Brain microvascular endothelial cell (primary cell): ENCODE results near the gene NPY2R.

ENCODE experiments used
- DNase-seq: peaks from one replicate; pipeline ENCODE4 v3.0.0-alpha.2; 2020
- H3K27ac ChIP-seq: fragments of 250-450 bp; sonication (Bioruptor Pico); 2 replicates; pipeline ENCODE4 v1.5.1; 2020; ENCODE audit warnings: mild to moderate bottlenecking, moderate library complexity
- H3K27me3 ChIP-seq: fragments of 250-450 bp; sonication (Bioruptor Pico); replicated peaks from 2 replicates; pipeline ENCODE4 v1.5.1; 2020; ENCODE audit warnings: mild to moderate bottlenecking
- H3K36me3 ChIP-seq: fragments of 250-450 bp; sonication (Bioruptor Pico); replicated peaks from 2 replicates; pipeline ENCODE4 v1.5.1; 2020; ENCODE audit warnings: mild to moderate bottlenecking
- H3K4me3 ChIP-seq: 2 replicates; pipeline ENCODE4 v1.5.1; 2011; ENCODE audit warnings: low read depth, mild to moderate bottlenecking, control low read depth, low read length, moderate library complexity
- in situ Hi-C: cut with HindIII; loops from 2 replicates; pipeline ENCODE4 v1.10.0; 2017; ENCODE audit warnings: low sequenced_read_pairs, low pct_ligation_motif_present
- TF ChIP-seq, protein P1 (sequence below): IDR thresholded peaks from 2 replicates; pipeline ENCODE4 v1.5.1; 2011; ENCODE audit warnings: low read depth, mild to moderate bottlenecking, moderate library complexity, low read length, control low read depth, inconsistent platforms; ENCODE audit errors: missing control alignments

Gene NPY2R

DNA sequence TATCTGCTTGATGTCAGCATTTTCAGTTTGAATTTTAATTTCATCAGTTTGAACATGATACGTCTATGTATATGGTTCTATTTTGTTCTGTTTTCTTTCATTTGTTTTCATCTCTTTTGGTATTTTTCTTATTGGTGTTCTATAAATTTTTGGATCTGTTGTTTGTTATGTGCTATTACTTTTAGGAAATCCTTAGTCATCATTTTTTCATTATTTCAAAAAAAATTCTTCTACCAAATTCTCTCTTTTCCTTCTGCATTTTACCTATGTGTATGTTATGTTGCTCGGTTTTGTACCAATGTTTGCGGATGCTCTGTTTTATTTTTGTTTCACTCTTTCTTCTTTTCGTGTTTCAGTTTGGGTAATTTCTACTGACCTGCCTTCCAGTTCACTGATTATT lies 32.8 kb downstream of the NPY2R start:
- in situ Hi-C loops: no loop called here
- Histone ChIP-seq H3K36me3 (no peaks in the 10 kb centered on the region), H3K27ac (no peak overlapping the region), H3K4me3 (no peak overlapping the region), H3K27me3 (no peaks in the 10 kb centered on the region)
- TF ChIP-seq, protein P1, sequence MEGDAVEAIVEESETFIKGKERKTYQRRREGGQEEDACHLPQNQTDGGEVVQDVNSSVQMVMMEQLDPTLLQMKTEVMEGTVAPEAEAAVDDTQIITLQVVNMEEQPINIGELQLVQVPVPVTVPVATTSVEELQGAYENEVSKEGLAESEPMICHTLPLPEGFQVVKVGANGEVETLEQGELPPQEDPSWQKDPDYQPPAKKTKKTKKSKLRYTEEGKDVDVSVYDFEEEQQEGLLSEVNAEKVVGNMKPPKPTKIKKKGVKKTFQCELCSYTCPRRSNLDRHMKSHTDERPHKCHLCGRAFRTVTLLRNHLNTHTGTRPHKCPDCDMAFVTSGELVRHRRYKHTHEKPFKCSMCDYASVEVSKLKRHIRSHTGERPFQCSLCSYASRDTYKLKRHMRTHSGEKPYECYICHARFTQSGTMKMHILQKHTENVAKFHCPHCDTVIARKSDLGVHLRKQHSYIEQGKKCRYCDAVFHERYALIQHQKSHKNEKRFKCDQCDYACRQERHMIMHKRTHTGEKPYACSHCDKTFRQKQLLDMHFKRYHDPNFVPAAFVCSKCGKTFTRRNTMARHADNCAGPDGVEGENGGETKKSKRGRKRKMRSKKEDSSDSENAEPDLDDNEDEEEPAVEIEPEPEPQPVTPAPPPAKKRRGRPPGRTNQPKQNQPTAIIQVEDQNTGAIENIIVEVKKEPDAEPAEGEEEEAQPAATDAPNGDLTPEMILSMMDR: no peak
- no peak for DNase-seq

DNA sequence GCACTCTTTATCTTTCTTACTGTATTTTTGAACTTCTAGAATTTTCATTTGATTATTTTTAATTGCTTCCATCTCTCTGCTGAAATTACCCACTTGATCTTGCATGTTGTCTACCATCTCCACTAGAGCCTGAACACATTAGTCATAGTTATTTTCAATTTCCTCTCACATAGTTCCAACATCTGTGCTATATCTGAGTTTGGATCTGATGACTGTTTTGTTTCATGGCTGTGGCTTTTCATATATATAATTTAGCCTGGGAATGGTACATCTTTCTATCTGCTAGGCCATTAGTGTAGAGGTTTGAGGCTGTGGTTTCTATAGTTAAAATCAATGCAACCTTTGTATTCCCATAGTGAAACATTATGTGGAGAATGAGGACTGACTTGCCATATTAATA lies 33.2 kb downstream of the NPY2R start:
- Histone ChIP-seq H3K27me3 (no peaks in the 10 kb centered on the region), H3K4me3 (no peak overlapping the region), H3K27ac (no peak overlapping the region), H3K36me3 (no peaks in the 10 kb centered on the region)
- TF ChIP-seq, protein P1: no peak
- DNase-seq: no peak
- in situ Hi-C loops: no loop called here

GRCh38 chr4:155245105-155245504 lies 36.7 kb downstream of the NPY2R start:
- Histone ChIP-seq H3K27ac (no peak overlapping the region), H3K36me3 (no peaks in the 10 kb centered on the region), H3K4me3 (no peak overlapping the region), H3K27me3 (no peaks in the 10 kb centered on the region)
- TF ChIP-seq, protein P1: no peak
- no peak for DNase-seq
- in situ Hi-C loops: no loop called here

DNA sequence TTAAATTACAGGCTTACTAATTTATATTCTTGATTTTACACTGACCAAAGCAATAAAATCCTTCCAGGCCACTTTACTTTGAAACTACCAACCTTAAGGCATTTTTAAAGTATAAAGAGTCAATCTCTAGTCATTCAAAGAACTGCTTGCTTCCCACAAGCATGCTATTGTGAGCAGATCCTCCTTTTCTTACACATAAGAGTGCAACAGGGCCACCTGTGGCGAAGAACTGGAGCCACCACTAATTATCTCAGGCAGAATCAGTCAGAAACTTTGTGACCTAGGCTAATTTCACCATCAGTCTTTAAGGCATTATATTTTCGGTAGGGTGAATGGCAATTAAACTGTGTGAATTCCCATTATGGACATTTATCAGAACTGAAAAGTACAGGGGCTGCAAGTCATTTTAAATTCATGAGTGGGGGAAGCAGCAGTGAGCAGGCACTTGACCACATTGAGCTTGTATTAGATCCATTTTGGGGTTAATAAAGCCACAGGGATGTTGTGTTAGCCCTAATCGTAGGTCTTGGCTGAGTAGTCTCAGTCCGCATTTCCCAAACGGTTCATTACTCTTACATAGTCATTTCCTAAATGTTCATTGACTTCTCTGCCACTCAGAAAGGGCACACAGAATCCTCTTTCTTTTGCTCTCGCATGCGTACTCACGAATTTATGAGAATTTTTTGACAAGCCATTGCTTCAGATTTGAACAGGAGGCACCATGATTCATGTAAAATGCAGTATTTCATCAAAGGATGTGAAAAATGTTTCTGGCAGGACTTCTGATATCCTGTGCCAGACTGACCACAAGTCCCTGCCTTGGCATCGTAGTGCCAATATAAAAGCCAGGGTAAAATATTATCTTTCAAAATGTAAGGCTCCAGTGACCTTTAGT lies 39.8 kb downstream of the NPY2R start:
- TF ChIP-seq, protein P1: no peak
- no peaks in the 10 kb centered on the region for H3K27me3 ChIP-seq
- H3K27ac ChIP-seq: no peak overlapping the region
- H3K4me3 ChIP-seq: no peak overlapping the region
- no peak for DNase-seq
- H3K36me3 ChIP-seq: no peaks in the 10 kb centered on the region
- in situ Hi-C loops: no loop called here

- no peak for DNase-seq
- Histone ChIP-seq H3K4me3 (no peak overlapping the region), H3K36me3 (no peaks in the 10 kb centered on the region), H3K27ac (no peak overlapping the region), H3K27me3 (no peaks in the 10 kb centered on the region)
- in situ Hi-C loops: no loop called here
- TF ChIP-seq, protein P1: no peak
Measured at GRCh38 chr4:155249016-155249566, 40.7 kb downstream of the NPY2R start.
